SK-N-SH treated with all-trans-retinoic acid at 6 μM for 48 hours (cell line): ENCODE results near the gene GPHA2.

ENCODE experiments used
- ATAC-seq: fragments of 200-7000 bp; cut with Tn5 transposase; 3 replicates; pipeline ENCODE4 v1.9.1; 2020; ENCODE audit warnings: mild to moderate bottlenecking, moderate library complexity
- ARNTL ChIP-seq: fragments of 450-650 bp; formaldehyde crosslinking; IDR thresholded peaks from 2 replicates; pipeline ENCODE4 v1.5.0; 2020; ENCODE audit warnings: low read depth, mild to moderate bottlenecking, moderate library complexity, borderline replicate concordance
- BACH2 ChIP-seq: fragments of 250-450 bp; sonication (Bioruptor Pico); IDR thresholded peaks from 2 replicates; pipeline ENCODE4 v1.9.0; 2021; ENCODE audit warnings: mild to moderate bottlenecking, borderline replicate concordance
- CSDC2 ChIP-seq: fragments of 250-450 bp; sonication (Bioruptor Pico); IDR thresholded peaks from 2 replicates; pipeline ENCODE4 v1.5.0; 2020; ENCODE audit warnings: mild to moderate bottlenecking, moderate library complexity
- ESRRG ChIP-seq: fragments of 250-450 bp; sonication (Bioruptor Pico); IDR thresholded peaks from 2 replicates; pipeline ENCODE4 v1.6.1; 2021; ENCODE audit warnings: mild to moderate bottlenecking
- GLIS3 ChIP-seq: fragments of 250-450 bp; sonication (Bioruptor Pico); IDR thresholded peaks from 2 replicates; pipeline ENCODE4 v1.5.0; 2020; ENCODE audit warnings: mild to moderate bottlenecking, moderate library complexity
- ISL1 ChIP-seq: fragments of 250-450 bp; sonication (Bioruptor Pico); IDR thresholded peaks from 2 replicates; pipeline ENCODE4 v2.1.2; 2022; ENCODE audit warnings: mild to moderate bottlenecking, moderate library complexity
- OSR1 ChIP-seq: fragments of 250-450 bp; sonication (Bioruptor Pico); IDR thresholded peaks from 2 replicates; pipeline ENCODE4 v1.8.0; 2022; ENCODE audit warnings: moderate library complexity, mild to moderate bottlenecking, inconsistent platforms
- PPARA ChIP-seq: fragments of 250-450 bp; sonication (Bioruptor Pico); IDR thresholded peaks from 2 replicates; pipeline ENCODE4 v1.5.0; 2020; ENCODE audit warnings: mild to moderate bottlenecking, borderline replicate concordance
- RARB ChIP-seq: fragments of 250-450 bp; sonication (Bioruptor Pico); IDR thresholded peaks from 2 replicates; pipeline ENCODE4 v1.8.0; 2021; ENCODE audit warnings: mild to moderate bottlenecking, moderate library complexity
- SNAI2 ChIP-seq: fragments of 250-450 bp; sonication (Bioruptor Pico); IDR thresholded peaks from 2 replicates; pipeline ENCODE4 v1.5.0; 2020; ENCODE audit warnings: mild to moderate bottlenecking, moderate library complexity
- TCF4 ChIP-seq: fragments of 250-450 bp; sonication (Bioruptor Pico); IDR thresholded peaks from 2 replicates; pipeline ENCODE4 v1.8.0; 2021; ENCODE audit warnings: mild to moderate bottlenecking, moderate library complexity, borderline replicate concordance
- TOX ChIP-seq: fragments of 250-450 bp; sonication (Bioruptor Pico); IDR thresholded peaks from 2 replicates; pipeline ENCODE4 v1.8.0; 2021; ENCODE audit warnings: mild to moderate bottlenecking, moderate library complexity, borderline replicate concordance
- ZC3H10 ChIP-seq: fragments of 250-450 bp; sonication (Bioruptor Pico); IDR thresholded peaks from 2 replicates; pipeline ENCODE4 v1.5.1; 2021; ENCODE audit warnings: mild to moderate bottlenecking, moderate library complexity
- ZFP30 ChIP-seq: fragments of 450-650 bp; formaldehyde crosslinking; IDR thresholded peaks from 2 replicates; pipeline ENCODE4 v1.5.0; 2022; ENCODE audit warnings: mild to moderate bottlenecking, moderate library complexity
- ZNF565 ChIP-seq: fragments of 450-650 bp; formaldehyde crosslinking; conservative IDR thresholded peaks from 2 replicates; pipeline ENCODE4 v1.5.0; 2020; ENCODE audit warnings: low read depth, mild to moderate bottlenecking, moderate library complexity
- ZNF70 ChIP-seq: fragments of 450-650 bp; formaldehyde crosslinking; IDR thresholded peaks from 2 replicates; pipeline ENCODE4 v1.5.0; 2020; ENCODE audit warnings: mild to moderate bottlenecking, moderate library complexity
- ZNF8 ChIP-seq: fragments of 450-650 bp; formaldehyde crosslinking; IDR thresholded peaks from 2 replicates; pipeline ENCODE4 v1.5.0; 2020; ENCODE audit warnings: mild to moderate bottlenecking, moderate library complexity
- TF ChIP-seq, protein P1 (sequence below): fragments of 250-450 bp; sonication (Bioruptor Pico); IDR thresholded peaks from 2 replicates; pipeline ENCODE4 v1.8.0; 2020; ENCODE audit warnings: mild to moderate bottlenecking, moderate library complexity, borderline replicate concordance
- TF ChIP-seq, protein P2 (sequence below): fragments of 250-450 bp; sonication (Bioruptor Pico); IDR thresholded peaks from 2 replicates; pipeline ENCODE4 v1.5.0; 2020; ENCODE audit warnings: mild to moderate bottlenecking, moderate library complexity
- TF ChIP-seq, protein P3 (sequence below): fragments of 250-450 bp; sonication (Bioruptor Pico); IDR thresholded peaks from 2 replicates; pipeline ENCODE4 v1.5.1; 2021; ENCODE audit warnings: mild to moderate bottlenecking, moderate library complexity
- TF ChIP-seq, protein P4 (sequence below): fragments of 250-450 bp; sonication (Bioruptor Pico); IDR thresholded peaks from 2 replicates; pipeline ENCODE4 v1.5.1; 2020; ENCODE audit warnings: low read depth, mild to moderate bottlenecking, moderate library complexity
- TF ChIP-seq, protein P5 (sequence below): fragments of 250-450 bp; sonication (Bioruptor Pico); IDR thresholded peaks from 2 replicates; pipeline ENCODE4 v1.8.0; 2021; ENCODE audit warnings: low read depth, mild to moderate bottlenecking, moderate library complexity, borderline replicate concordance

The GPHA2 gene

DNA sequence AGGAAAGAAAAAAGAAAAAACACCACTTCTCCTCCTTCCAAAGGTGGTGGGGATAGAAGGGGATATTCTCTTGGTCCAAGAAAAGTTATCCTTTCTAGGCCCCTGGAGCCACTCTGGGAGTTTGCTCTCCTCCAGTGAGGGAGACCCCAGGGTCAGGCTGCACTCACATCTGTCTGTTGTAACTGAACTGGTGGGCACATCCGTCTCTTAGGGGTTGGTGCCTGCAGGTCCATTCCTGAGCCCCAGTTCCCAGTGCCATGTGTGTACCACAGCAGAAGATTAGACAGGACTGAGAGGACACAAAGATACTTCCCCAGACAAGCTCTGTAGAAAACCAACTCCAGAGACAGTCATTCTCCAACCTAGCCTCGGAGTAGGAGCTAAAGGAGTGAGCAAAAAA, 15.6 kb downstream of the GPHA2 start:
- TF ChIP-seq PPARA (no peak), SNAI2 (CRISPR knock-in tag) (no peak), ZFP30 (CRISPR knock-in tag) (no peak), ISL1 (CRISPR knock-in tag) (no peak), ZNF565 (CRISPR knock-in tag) (no peak), TCF4 (CRISPR knock-in tag) (no peak), ESRRG (CRISPR knock-in tag) (no peak), ARNTL (CRISPR knock-in tag) (no peak), RARB (CRISPR knock-in tag) (no peak)
- TF ChIP-seq, protein P1, sequence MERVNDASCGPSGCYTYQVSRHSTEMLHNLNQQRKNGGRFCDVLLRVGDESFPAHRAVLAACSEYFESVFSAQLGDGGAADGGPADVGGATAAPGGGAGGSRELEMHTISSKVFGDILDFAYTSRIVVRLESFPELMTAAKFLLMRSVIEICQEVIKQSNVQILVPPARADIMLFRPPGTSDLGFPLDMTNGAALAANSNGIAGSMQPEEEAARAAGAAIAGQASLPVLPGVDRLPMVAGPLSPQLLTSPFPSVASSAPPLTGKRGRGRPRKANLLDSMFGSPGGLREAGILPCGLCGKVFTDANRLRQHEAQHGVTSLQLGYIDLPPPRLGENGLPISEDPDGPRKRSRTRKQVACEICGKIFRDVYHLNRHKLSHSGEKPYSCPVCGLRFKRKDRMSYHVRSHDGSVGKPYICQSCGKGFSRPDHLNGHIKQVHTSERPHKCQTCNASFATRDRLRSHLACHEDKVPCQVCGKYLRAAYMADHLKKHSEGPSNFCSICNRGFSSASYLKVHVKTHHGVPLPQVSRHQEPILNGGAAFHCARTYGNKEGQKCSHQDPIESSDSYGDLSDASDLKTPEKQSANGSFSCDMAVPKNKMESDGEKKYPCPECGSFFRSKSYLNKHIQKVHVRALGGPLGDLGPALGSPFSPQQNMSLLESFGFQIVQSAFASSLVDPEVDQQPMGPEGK (CRISPR knock-in tag): no peak
- TF ChIP-seq, all 23 proteins: peak for 0
- ATAC-seq: no peak

DNA sequence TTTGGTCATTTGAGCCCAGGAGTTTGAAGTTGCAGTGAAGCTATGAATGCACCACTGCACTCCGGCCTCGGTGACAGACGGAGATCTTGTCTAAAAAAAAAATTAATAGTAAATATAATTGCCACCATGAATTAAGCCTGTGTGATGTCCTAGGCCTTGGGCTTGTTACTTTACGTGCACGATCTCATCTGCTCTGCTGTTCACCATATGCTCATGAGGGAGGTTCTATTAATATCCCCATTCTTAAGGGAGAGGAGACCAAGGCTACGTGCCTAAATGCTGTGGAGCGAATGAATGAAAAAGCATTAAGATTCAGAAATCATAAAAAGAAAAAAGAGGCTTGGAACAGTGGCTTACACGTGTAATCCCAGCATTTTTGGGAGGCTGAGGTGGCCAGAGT, 16.1 kb downstream of the GPHA2 start:
- no peak for ATAC-seq
- no peak for TF ChIP-seq SNAI2 (CRISPR knock-in tag)
- no peak for TF ChIP-seq BACH2 (CRISPR knock-in tag)
- TF ChIP-seq TOX (CRISPR knock-in tag): no peak
- no peak for TF ChIP-seq ESRRG (CRISPR knock-in tag)
- TF ChIP-seq, protein P2, sequence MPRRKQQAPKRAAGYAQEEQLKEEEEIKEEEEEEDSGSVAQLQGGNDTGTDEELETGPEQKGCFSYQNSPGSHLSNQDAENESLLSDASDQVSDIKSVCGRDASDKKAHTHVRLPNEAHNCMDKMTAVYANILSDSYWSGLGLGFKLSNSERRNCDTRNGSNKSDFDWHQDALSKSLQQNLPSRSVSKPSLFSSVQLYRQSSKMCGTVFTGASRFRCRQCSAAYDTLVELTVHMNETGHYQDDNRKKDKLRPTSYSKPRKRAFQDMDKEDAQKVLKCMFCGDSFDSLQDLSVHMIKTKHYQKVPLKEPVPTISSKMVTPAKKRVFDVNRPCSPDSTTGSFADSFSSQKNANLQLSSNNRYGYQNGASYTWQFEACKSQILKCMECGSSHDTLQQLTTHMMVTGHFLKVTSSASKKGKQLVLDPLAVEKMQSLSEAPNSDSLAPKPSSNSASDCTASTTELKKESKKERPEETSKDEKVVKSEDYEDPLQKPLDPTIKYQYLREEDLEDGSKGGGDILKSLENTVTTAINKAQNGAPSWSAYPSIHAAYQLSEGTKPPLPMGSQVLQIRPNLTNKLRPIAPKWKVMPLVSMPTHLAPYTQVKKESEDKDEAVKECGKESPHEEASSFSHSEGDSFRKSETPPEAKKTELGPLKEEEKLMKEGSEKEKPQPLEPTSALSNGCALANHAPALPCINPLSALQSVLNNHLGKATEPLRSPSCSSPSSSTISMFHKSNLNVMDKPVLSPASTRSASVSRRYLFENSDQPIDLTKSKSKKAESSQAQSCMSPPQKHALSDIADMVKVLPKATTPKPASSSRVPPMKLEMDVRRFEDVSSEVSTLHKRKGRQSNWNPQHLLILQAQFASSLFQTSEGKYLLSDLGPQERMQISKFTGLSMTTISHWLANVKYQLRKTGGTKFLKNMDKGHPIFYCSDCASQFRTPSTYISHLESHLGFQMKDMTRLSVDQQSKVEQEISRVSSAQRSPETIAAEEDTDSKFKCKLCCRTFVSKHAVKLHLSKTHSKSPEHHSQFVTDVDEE: no peak
- TF ChIP-seq TCF4 (CRISPR knock-in tag): no peak
- TF ChIP-seq, protein P3, sequence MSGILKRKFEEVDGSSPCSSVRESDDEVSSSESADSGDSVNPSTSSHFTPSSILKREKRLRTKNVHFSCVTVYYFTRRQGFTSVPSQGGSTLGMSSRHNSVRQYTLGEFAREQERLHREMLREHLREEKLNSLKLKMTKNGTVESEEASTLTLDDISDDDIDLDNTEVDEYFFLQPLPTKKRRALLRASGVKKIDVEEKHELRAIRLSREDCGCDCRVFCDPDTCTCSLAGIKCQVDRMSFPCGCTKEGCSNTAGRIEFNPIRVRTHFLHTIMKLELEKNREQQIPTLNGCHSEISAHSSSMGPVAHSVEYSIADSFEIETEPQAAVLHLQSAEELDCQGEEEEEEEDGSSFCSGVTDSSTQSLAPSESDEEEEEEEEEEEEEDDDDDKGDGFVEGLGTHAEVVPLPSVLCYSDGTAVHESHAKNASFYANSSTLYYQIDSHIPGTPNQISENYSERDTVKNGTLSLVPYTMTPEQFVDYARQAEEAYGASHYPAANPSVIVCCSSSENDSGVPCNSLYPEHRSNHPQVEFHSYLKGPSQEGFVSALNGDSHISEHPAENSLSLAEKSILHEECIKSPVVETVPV (CRISPR knock-in tag): no peak
- TF ChIP-seq OSR1 (CRISPR knock-in tag): no peak
- TF ChIP-seq, protein P1 (CRISPR knock-in tag): no peak
- TF ChIP-seq, protein P4, sequence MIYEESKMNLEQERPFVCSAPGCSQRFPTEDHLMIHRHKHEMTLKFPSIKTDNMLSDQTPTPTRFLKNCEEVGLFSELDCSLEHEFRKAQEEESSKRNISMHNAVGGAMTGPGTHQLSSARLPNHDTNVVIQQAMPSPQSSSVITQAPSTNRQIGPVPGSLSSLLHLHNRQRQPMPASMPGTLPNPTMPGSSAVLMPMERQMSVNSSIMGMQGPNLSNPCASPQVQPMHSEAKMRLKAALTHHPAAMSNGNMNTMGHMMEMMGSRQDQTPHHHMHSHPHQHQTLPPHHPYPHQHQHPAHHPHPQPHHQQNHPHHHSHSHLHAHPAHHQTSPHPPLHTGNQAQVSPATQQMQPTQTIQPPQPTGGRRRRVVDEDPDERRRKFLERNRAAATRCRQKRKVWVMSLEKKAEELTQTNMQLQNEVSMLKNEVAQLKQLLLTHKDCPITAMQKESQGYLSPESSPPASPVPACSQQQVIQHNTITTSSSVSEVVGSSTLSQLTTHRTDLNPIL (CRISPR knock-in tag): no peak
- no peak for TF ChIP-seq PPARA
- no peak for TF ChIP-seq ZNF70 (CRISPR knock-in tag)
- no peak for TF ChIP-seq ZNF565 (CRISPR knock-in tag)
- TF ChIP-seq, protein P5, sequence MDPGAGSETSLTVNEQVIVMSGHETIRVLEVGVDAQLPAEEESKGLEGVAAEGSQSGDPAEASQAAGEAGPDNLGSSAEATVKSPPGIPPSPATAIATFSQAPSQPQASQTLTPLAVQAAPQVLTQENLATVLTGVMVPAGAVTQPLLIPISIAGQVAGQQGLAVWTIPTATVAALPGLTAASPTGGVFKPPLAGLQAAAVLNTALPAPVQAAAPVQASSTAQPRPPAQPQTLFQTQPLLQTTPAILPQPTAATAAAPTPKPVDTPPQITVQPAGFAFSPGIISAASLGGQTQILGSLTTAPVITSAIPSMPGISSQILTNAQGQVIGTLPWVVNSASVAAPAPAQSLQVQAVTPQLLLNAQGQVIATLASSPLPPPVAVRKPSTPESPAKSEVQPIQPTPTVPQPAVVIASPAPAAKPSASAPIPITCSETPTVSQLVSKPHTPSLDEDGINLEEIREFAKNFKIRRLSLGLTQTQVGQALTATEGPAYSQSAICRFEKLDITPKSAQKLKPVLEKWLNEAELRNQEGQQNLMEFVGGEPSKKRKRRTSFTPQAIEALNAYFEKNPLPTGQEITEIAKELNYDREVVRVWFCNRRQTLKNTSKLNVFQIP (CRISPR knock-in tag): no peak
- TF ChIP-seq ZNF8: no peak
- TF ChIP-seq, all 23 proteins: peak for 0

DNA sequence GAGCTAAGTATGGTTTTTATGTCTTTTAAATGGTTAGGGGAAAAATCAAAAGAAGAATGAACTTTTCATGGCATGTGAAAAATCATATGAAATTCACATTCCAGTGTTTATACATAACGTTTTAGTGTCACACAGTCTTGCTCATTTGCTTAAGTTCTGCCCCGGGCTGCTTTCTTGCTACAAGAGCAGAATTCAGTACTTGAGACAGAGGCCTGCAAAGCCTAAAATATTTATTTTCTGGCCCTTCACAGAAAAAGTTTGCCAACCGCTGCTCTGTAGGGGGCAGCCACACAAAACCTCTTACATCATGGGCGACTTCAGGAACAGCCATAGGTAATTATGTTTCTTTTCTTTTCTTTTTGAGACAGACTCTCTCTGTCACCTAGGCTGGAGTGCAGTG, 17.7 kb downstream of the GPHA2 start:
- ATAC-seq: peak; percentile 15
- no peak for TF ChIP-seq ARNTL (CRISPR knock-in tag)
- TF ChIP-seq ISL1 (CRISPR knock-in tag): no peak
- TF ChIP-seq GLIS3 (CRISPR knock-in tag): no peak
- no peak for TF ChIP-seq BACH2 (CRISPR knock-in tag)
- no peak for TF ChIP-seq ZNF70 (CRISPR knock-in tag)
- no peak for TF ChIP-seq ZFP30 (CRISPR knock-in tag)
- no peak for TF ChIP-seq ZC3H10 (CRISPR knock-in tag)
- TF ChIP-seq SNAI2 (CRISPR knock-in tag): no peak
- no peak for TF ChIP-seq PPARA
- TF ChIP-seq TOX (CRISPR knock-in tag): no peak
- TF ChIP-seq, protein P2: no peak
- TF ChIP-seq CSDC2 (CRISPR knock-in tag): no peak
